Adrenal gland (tissue), 12 donors: ENCODE results near the gene CEP152. TPM values are rescaled to one million over a fixed set of nuclear protein-coding genes. Genes with fewer than 3 reads are reported as not detected.

Source experiments
- DNase-seq, 7 donors: peaks; one replicate each; pipeline ENCODE4 v3.0.0-alpha.2; 2019 to 2020
- H3K27ac ChIP-seq, 5 donors: fragments of 200-600 bp; sonication (generic) in 4 of 5; 1 replicate in 3 of 5; 2 replicates in 2 of 5; pipeline versions ENCODE4 v1.5.1 to v1.8.0; 2016 to 2020; ENCODE audit warnings: mild to moderate bottlenecking in 1 of 5
- H3K27me3 ChIP-seq: fragments of 200-600 bp; 2 replicates; pipeline ENCODE4 v1.8.0; 2021
- H3K36me3 ChIP-seq, 2 donors: fragments of 200-600 bp; replicated peaks in 1 of 2; 1 replicate in 1 of 2; 2 replicates in 1 of 2; pipeline versions ENCODE4 v1.5.1 to v1.8.0; 2018 to 2022
- H3K4me1 ChIP-seq, 2 donors: fragments of 200-600 bp; replicated peaks in 1 of 2; 1 replicate in 1 of 2; 2 replicates in 1 of 2; pipeline versions ENCODE4 v1.5.1 to v1.8.0; 2018 to 2021
- H3K4me3 ChIP-seq, 4 donors: fragments of 200-600 bp; sonication (generic) in 3 of 4; one replicate each; pipeline ENCODE4 v1.5.1; 2016 to 2018
- H3K9me3 ChIP-seq, 3 donors: fragments of 200-600 bp; sonication (generic) in 1 of 3; replicated peaks in 1 of 3; 1 replicate in 2 of 3; 2 replicates in 1 of 3; pipeline versions ENCODE4 v1.5.1 to v1.8.0; 2016 to 2021
- CTCF ChIP-seq, 6 experiments: fragments of 450-650 bp in 4 of 6; fragments of 200-600 bp in 2 of 6; sonication (generic) in 1 of 6; IDR thresholded peaks; 1 replicate in 5 of 6; 2 replicates in 1 of 6; pipeline versions ENCODE4 v1.5.1 to v1.8.0; 2016 to 2021; ENCODE audit warnings: antibody characterized with exemption in 6 of 6, mild to moderate bottlenecking in 2 of 6, moderate library complexity in 1 of 6
- POLR2A ChIP-seq, 2 donors: fragments of 450-650 bp; IDR thresholded peaks; one replicate each; pipeline ENCODE4 v1.6.1; 2017; ENCODE audit warnings: antibody characterized with exemption in 2 of 2, mild to moderate bottlenecking in 2 of 2, moderate library complexity in 1 of 2
- whole genome bisulfite sequencing, 4 donors: extraction: QIAGEN DNeasy Blood & Tissue Kit in 2 of 4; methylation state at CpG; one replicate each; pipeline versions ENCODE4 v1.1.5 to v1.1.7; 2013 to 2017; 5-methylcytosine and 5-hydroxymethylcytosine counted together
- intact Hi-C, 2 donors: fragments of 100-400 bp; cut with DNase I; formaldehyde crosslinking; loops; one replicate each; pipeline versions ENCODE4 v1.14.1 to v1.15.0; 2022 to 2023
- polyA plus RNA-seq, 3 donors: library from polyadenylated mRNA; stranded (reverse); fragments of 200-250 nt in 2 of 3; fragments of 350-450 nt in 1 of 3; fragmentation: Illumina TruSeq in 1 of 3; extraction: RNeasy Lipid Tissue Mini Kit (QIAGEN cat#74804) in 1 of 3; gene quantifications; one replicate each; pipeline ENCODE4 v1.2.3, GENCODE V29; 2013 to 2014
- total RNA-seq, 9 donors: library from RNA; depleted of rRNA in 4 of 9; stranded (reverse); fragments of >200 nt in 4 of 9; fragments of 120-200 nt in 1 of 9; fragmentation: NEBNext Ultra II Directional in 1 of 9; extraction: Animal tissue kit (Norgen Biotek cat#: 25700) in 1 of 9; gene quantifications; one replicate each; pipeline versions ENCODE4 v1.1.0 to v1.2.4, GENCODE V29; 2013 to 2023
- donor health status: healthy with polysubstance abuse.
- donor health status: Bipolar disorder and iron deficiency.
- donor health status: DM: yes; HTN: yes; CAD: no.
- donor health status: DM: no; HTN: no; CAD: no.
- donor health status: DM: no; HTN: no; CAD: no.
- donor health status: DM: yes; HTN: yes; CAD: no.

The CEP152 gene
- total and polyA plus RNA-seq, 12 donors: 1.2 to 14.4 (median 3.3) TPM

- Histone ChIP-seq H3K4me1 (no peaks in the 10 kb centered on the region), H3K27me3 (no peaks in the 10 kb centered on the region), H3K4me3 (no peak overlapping the region), H3K27ac (no peak overlapping the region), H3K9me3 (no peaks in the 10 kb centered on the region), H3K36me3 (no peaks in the 10 kb centered on the region)
- no peak for TF ChIP-seq POLR2A (IDR thresholded peaks at IDR 0.05)
- TF ChIP-seq CTCF (IDR thresholded peaks at IDR 0.05): no peak
- intact Hi-C loops: no loop called here
- no peak for DNase-seq
Measured at GRCh38 chr15:48695088-48695826, 115.6 kb downstream of the CEP152 start.

GRCh38 chr15:48693484-48693883 lies 117.4 kb downstream of the CEP152 start:
- TF ChIP-seq POLR2A (IDR thresholded peaks at IDR 0.05) (no peak), CTCF (IDR thresholded peaks at IDR 0.05) (no peak)
- no peak for DNase-seq
- Histone ChIP-seq H3K27ac (no peak overlapping the region), H3K36me3 (no peaks in the 10 kb centered on the region), H3K4me1 (no peaks in the 10 kb centered on the region), H3K4me3 (no peak overlapping the region), H3K9me3 (no peaks in the 10 kb centered on the region), H3K27me3 (no peaks in the 10 kb centered on the region)
- intact Hi-C loops: no loop called here

GRCh38 chr15:48688493-48688892 lies 122.4 kb downstream of the CEP152 start:
- WGBS, 4 donors: 39 to 97% (median 48%) methylated on average over 2 of the region's 2 CpGs
- TF ChIP-seq CTCF (IDR thresholded peaks at IDR 0.05) (no peak), POLR2A (IDR thresholded peaks at IDR 0.05) (no peak)

More at GRCh38 chr15:48688493-48688892, 122.4 kb downstream of the CEP152 start:
- no peaks in the 10 kb centered on the region for H3K4me1 ChIP-seq
- no peak overlapping the region for H3K27ac ChIP-seq
- no peak overlapping the region for H3K4me3 ChIP-seq
- no peaks in the 10 kb centered on the region for H3K27me3 ChIP-seq
- no peaks in the 10 kb centered on the region for H3K36me3 ChIP-seq
- no peak for DNase-seq
- no peaks in the 10 kb centered on the region for H3K9me3 ChIP-seq
- intact Hi-C loops: no loop called here

Other genes with a start within 250 kb of the CEP152 start
- gene FBN1, start 165.4 kb downstream of the CEP152 start, total RNA-seq: 10 to 100 TPM; 30.2 to 84.6 (median 61.0) TPM
- gene FBN1, start 165.4 kb downstream of the CEP152 start, polyA plus RNA-seq: 10 to 100 TPM in 2 of 3 donors, 1 to 10 TPM in 1; 5.6 to 15.3 (median 12.3) TPM
- gene EID1, start 67.1 kb upstream of the CEP152 start, total RNA-seq: 100 to 1,000 TPM; 226 to 666 (median 248) TPM
- 100 to 1,000 TPM; 148 to 247 (median 161) TPM for gene EID1, start 67.1 kb upstream of the CEP152 start, polyA plus RNA-seq
- gene SHC4, start 152.8 kb upstream of the CEP152 start, total RNA-seq: 1 to 10 TPM in 4 of 9 donors, under 1 TPM in 5; 0.42 to 1.8 (median 0.96) TPM
- gene SHC4, start 152.8 kb upstream of the CEP152 start, polyA plus RNA-seq: 1 to 10 TPM in 2 of 3 donors, under 1 TPM in 1; 0.40 to 1.4 (median 1.0) TPM
- 100 to 1,000 TPM in 1 of 9 donors, 10 to 100 TPM in 8; 24.9 to 117 (median 47.3) TPM for gene SECISBP2L, start 235.4 kb upstream of the CEP152 start, total RNA-seq
- 10 to 100 TPM in 2 of 3 donors, 1 to 10 TPM in 1; 9.1 to 65.9 (median 12.8) TPM for gene SECISBP2L, start 235.4 kb upstream of the CEP152 start, polyA plus RNA-seq